ENCODE results near the gene HINFP. TPM values are rescaled to one million over a fixed set of nuclear protein-coding genes. Genes with fewer than 3 reads are reported as not detected.
A peak's percentile ranks its signal among the peaks of the same experiment; 100 is the strongest.

HINFP gene
- total and polyA plus RNA-seq, 11 donors, result 9.4 to 16.3 (median 12.8) TPM

GRCh38 chr11:119173453-119173852 is 52.1 kb downstream of the HINFP start:
- TF ChIP-seq CTCF (IDR thresholded peaks at IDR 0.05) (no peak), POLR2A (IDR thresholded peaks at IDR 0.05) (no peak)
- Histone ChIP-seq H3K4me1 (peaks cover 0 to 28% (median 5%) of the 10 kb centered on the region in 12 donors), H3K27ac (no peak overlapping the region), H3K27me3 (no peaks in the 10 kb centered on the region), H3K4me3 (no peak overlapping the region), H3K9me3 (no peaks in the 10 kb centered on the region), H3K36me3 (peaks cover 0 to 46% (median 39%) of the 10 kb centered on the region in 9 donors)
- no peak for ATAC-seq
- no peak for DNase-seq
- 92 to 96% (median 93%) methylated on average over 13 to 21 of the region's 21 CpGs for WGBS, 4 donors
- intact Hi-C loops (cut with DNase I), result no loop called here

- TF ChIP-seq POLR2A (IDR thresholded peaks at IDR 0.05) (no peak), CTCF (IDR thresholded peaks at IDR 0.05) (no peak)
- Histone ChIP-seq H3K27ac (no peak overlapping the region), H3K4me3 (no peak overlapping the region), H3K9me3 (no peaks in the 10 kb centered on the region), H3K4me1 (peaks cover 0 to 24% (median 0%) of the 10 kb centered on the region in 12 donors), H3K27me3 (no peaks in the 10 kb centered on the region), H3K36me3 (peaks cover 0 to 59% (median 47%) of the 10 kb centered on the region in 9 donors)
- intact Hi-C loops (cut with DNase I), result no loop called here
- ATAC-seq (no peak), DNase-seq (no peak)
- WGBS, 4 donors, result 67 to 77% (median 71%) methylated on average over 6 of the region's 6 CpGs
Observed at GRCh38 chr11:119175493-119176077, 54.2 kb downstream of the HINFP start.

- H3K36me3 ChIP-seq, result peaks cover 0 to 76% (median 57%) of the 10 kb centered on the region in 9 donors
- TF ChIP-seq POLR2A (IDR thresholded peaks at IDR 0.05), result no peak
- no peaks in the 10 kb centered on the region for H3K27me3 ChIP-seq
- intact Hi-C loops (cut with DNase I), result no loop called here
- DNase-seq (no peak), ATAC-seq (no peak)
- H3K4me3 ChIP-seq, result no peak overlapping the region
- H3K4me1 ChIP-seq, result peaks cover 0 to 23% (median 0%) of the 10 kb centered on the region in 12 donors
- no peaks in the 10 kb centered on the region for H3K9me3 ChIP-seq
- 53 to 64% (median 58%) methylated on average over 4 of the region's 4 CpGs for WGBS, 4 donors
- H3K27ac ChIP-seq, result peak overlapping the region in 4 of 12 donors; percentile 6 to 46 (median 26)
Observed at GRCh38 chr11:119178166-119178680, 56.8 kb downstream of the HINFP start.

- Histone ChIP-seq H3K27ac (no peak overlapping the region), H3K27me3 (no peaks in the 10 kb centered on the region), H3K4me3 (no peak overlapping the region), H3K4me1 (peaks cover 0 to 23% (median 0%) of the 10 kb centered on the region in 12 donors), H3K36me3 (peaks cover 0 to 78% (median 51%) of the 10 kb centered on the region in 9 donors), H3K9me3 (no peaks in the 10 kb centered on the region)
- no peak for TF ChIP-seq POLR2A (IDR thresholded peaks at IDR 0.05)
- TF ChIP-seq CTCF (IDR thresholded peaks at IDR 0.05), result no peak
- DNase-seq (no peak), ATAC-seq (no peak)
- 95 to 96% (median 96%) methylated on average over 6 of the region's 6 CpGs for WGBS, 4 donors
- intact Hi-C loops (cut with DNase I), result no loop called here
Observed at GRCh38 chr11:119179342-119179741, 58.0 kb downstream of the HINFP start.
